GM11168 (cell line): ENCODE measurements around the gene RPS14.
"Not testable (repeated sequence)": the region's sequence is repeated elsewhere in the genome, so short reads cannot be mapped to it uniquely, and the experiment has no call there.

ENCODE experiments used
- in situ Hi-C: fragments of 300-500 bp; cut with MboI; formaldehyde crosslinking; loops from one replicate; pipeline ENCODE4 v1.12.0; 2022; ENCODE audit warnings: low sequenced_read_pairs; ENCODE audit not compliant: unreplicated experiment

RPS14 gene

GRCh38 chr5:150422075-150422474 is 27.5 kb downstream of the RPS14 start:
- in situ Hi-C loops, result no loop called here

GRCh38 chr5:150419630-150420270 is 29.8 kb downstream of the RPS14 start:
- in situ Hi-C loops, result no loop called here

- in situ Hi-C loops, result not testable (repeated sequence)
Observed at GRCh38 chr5:150413902-150414790, 35.4 kb downstream of the RPS14 start.

GRCh38 chr5:150413176-150413901 is 36.2 kb downstream of the RPS14 start:
- in situ Hi-C loops, result no loop called here

GRCh38 chr5:150412319-150413175 is 37.0 kb downstream of the RPS14 start, which contains the start of gene CD74:
Gene CD74 (minus strand): TSS chr5:150412910. CDS start chr5:150412749, 161 bp downstream.
- in situ Hi-C loops, result no loop called here

- in situ Hi-C loops, result no loop called here
Observed at GRCh38 chr5:150411245-150411979, 38.1 kb downstream of the RPS14 start.

- in situ Hi-C loops, result no loop called here
Observed at GRCh38 chr5:150410524-150411244, 38.9 kb downstream of the RPS14 start.

- in situ Hi-C loops, result no loop called here
Observed at GRCh38 chr5:150409638-150410523, 39.7 kb downstream of the RPS14 start.

- in situ Hi-C loops, result no loop called here
Observed at GRCh38 chr5:150408231-150408943, 41.2 kb downstream of the RPS14 start.

GRCh38 chr5:150407096-150407720 is 42.3 kb downstream of the RPS14 start:
- in situ Hi-C loops, result no loop called here

GRCh38 chr5:150406723-150407095 is 42.8 kb downstream of the RPS14 start:
- in situ Hi-C loops, result no loop called here

GRCh38 chr5:150406103-150406722 is 43.3 kb downstream of the RPS14 start:
- in situ Hi-C loops, result no loop called here

GRCh38 chr5:150404941-150405816 is 44.4 kb downstream of the RPS14 start:
- in situ Hi-C loops, result no loop called here

GRCh38 chr5:150404535-150404934 is 45.0 kb downstream of the RPS14 start:
- in situ Hi-C loops, result no loop called here

- in situ Hi-C loops, result no loop called here
Observed at GRCh38 chr5:150404121-150404520, 45.4 kb downstream of the RPS14 start.
